GM23338 (cell line): Measurements from ENCODE around the gene FBXO30. TPM values are rescaled to one million over a fixed set of nuclear protein-coding genes. Genes with fewer than 3 reads are reported as not detected.

Experiments
- ATAC-seq: fragments of 200-7000 bp; cut with Tn5 transposase; 3 replicates; pipeline ENCODE4 v1.9.1; 2020
- DNase-seq: peaks from one replicate; pipeline ENCODE4 v3.0.0-alpha.2; 2015; ENCODE audit warnings: low spot score
- H2AFZ ChIP-seq: fragments of 200-600 bp; sonication (generic); 2 replicates; pipeline ENCODE4 v1.8.0; 2016; ENCODE audit warnings: antibody characterized with exemption, mild to moderate bottlenecking, moderate library complexity
- H3F3A ChIP-seq: fragments of 200-600 bp; sonication (generic); replicated peaks from 2 replicates; pipeline ENCODE4 v1.8.0; 2017; ENCODE audit warnings: antibody characterized with exemption, mixed run types, low read depth
- H3K27ac ChIP-seq: fragments of 200-600 bp; sonication (generic); 2 replicates; pipeline ENCODE4 v1.6.1; 2016; ENCODE audit warnings: low read depth
- H3K27me3 ChIP-seq: fragments of 200-600 bp; sonication (generic); 2 replicates; pipeline ENCODE4 v1.8.0; 2016; ENCODE audit warnings: mild to moderate bottlenecking, mixed run types, moderate library complexity; ENCODE audit not compliant: insufficient read depth
- H3K36me3 ChIP-seq: fragments of 200-600 bp; sonication (generic); 2 replicates; pipeline ENCODE4 v1.8.0; 2016; ENCODE audit warnings: mild to moderate bottlenecking; ENCODE audit not compliant: insufficient read depth
- H3K4me1 ChIP-seq: fragments of 200-600 bp; sonication (generic); 2 replicates; pipeline ENCODE4 v1.8.0; 2016; ENCODE audit warnings: mild to moderate bottlenecking, moderate library complexity; ENCODE audit not compliant: insufficient read depth
- H3K4me2 ChIP-seq: fragments of 200-600 bp; sonication (generic); 2 replicates; pipeline ENCODE4 v1.7.1; 2017; ENCODE audit warnings: mixed run types
- H3K4me3 ChIP-seq: fragments of 200-600 bp; sonication (generic); 2 replicates; pipeline ENCODE4 v1.6.1; 2016; ENCODE audit warnings: mixed run types
- H3K79me2 ChIP-seq: fragments of 200-600 bp; sonication (generic); replicated peaks from 2 replicates; pipeline ENCODE4 v1.8.0; 2017; ENCODE audit warnings: mild to moderate bottlenecking; ENCODE audit not compliant: insufficient read depth
- H3K9me2 ChIP-seq: fragments of 200-600 bp; sonication (generic); 2 replicates; pipeline ENCODE4 v1.8.0; 2017; ENCODE audit not compliant: insufficient read depth
- H4K20me1 ChIP-seq: fragments of 200-600 bp; sonication (generic); replicated peaks from 2 replicates; pipeline ENCODE4 v1.8.0; 2017; ENCODE audit warnings: mild to moderate bottlenecking; ENCODE audit not compliant: insufficient read depth
- H3K27ac Mint-ChIP-seq: 2 replicates; pipeline ENCODE4 v1.8.0; 2020; ENCODE audit warnings: inconsistent platforms, mild to moderate bottlenecking, moderate library complexity, mixed read lengths
- H3K27me3 Mint-ChIP-seq: 3 replicates; pipeline ENCODE4 v1.8.0; 2022; ENCODE audit warnings: low read depth, mild to moderate bottlenecking, moderate library complexity, mixed read lengths, inconsistent platforms; ENCODE audit not compliant: insufficient read depth, poor library complexity
- H3K36me3 Mint-ChIP-seq: 3 replicates; pipeline ENCODE4 v1.8.0; 2021; ENCODE audit warnings: low read depth, mild to moderate bottlenecking, inconsistent platforms, moderate library complexity, mixed read lengths
- H3K4me1 Mint-ChIP-seq: 3 replicates; pipeline ENCODE4 v1.8.0; 2020; ENCODE audit warnings: mild to moderate bottlenecking, inconsistent platforms, mixed read lengths
- H3K4me3 Mint-ChIP-seq: 3 replicates; pipeline ENCODE4 v1.8.0; 2021; ENCODE audit warnings: moderate library complexity, mild to moderate bottlenecking, inconsistent platforms, mixed read lengths
- H3K9me3 Mint-ChIP-seq: 3 replicates; pipeline ENCODE4 v1.8.0; 2020; ENCODE audit warnings: moderate library complexity, mild to moderate bottlenecking, inconsistent platforms, mixed read lengths
- CREB1 ChIP-seq: fragments of 250-450 bp; sonication (Bioruptor Pico); IDR thresholded peaks from 2 replicates; pipeline ENCODE4 v1.5.0; 2020; ENCODE audit warnings: low read depth, mild to moderate bottlenecking, moderate library complexity
- EZH2 ChIP-seq: fragments of 200-600 bp; sonication (generic); IDR thresholded peaks from one replicate; pipeline ENCODE4 v1.8.0; 2017; ENCODE audit warnings: antibody characterized with exemption, mild to moderate bottlenecking, low read depth; ENCODE audit not compliant: unreplicated experiment
- EZH2phosphoT487 ChIP-seq: fragments of 200-600 bp; sonication (generic); IDR thresholded peaks from one replicate; pipeline ENCODE4 v1.8.1; 2018; ENCODE audit warnings: antibody characterized with exemption; ENCODE audit not compliant: unreplicated experiment
- STAT1 ChIP-seq: IDR thresholded peaks from one replicate; pipeline ENCODE4 v1.6.1; 2016; ENCODE audit warnings: antibody characterized with exemption; ENCODE audit not compliant: unreplicated experiment
- ZNF114 ChIP-seq: fragments of 250-450 bp; sonication (Bioruptor Pico); IDR thresholded peaks from 2 replicates; pipeline ENCODE4 v1.5.0; 2020; ENCODE audit warnings: mild to moderate bottlenecking, moderate library complexity
- polyA plus RNA-seq: library from polyadenylated mRNA; unstranded; fragments of >200 nt; fragmentation: Nextera tagmentation; extraction: Ambion mirVana; gene quantifications from 2 replicates; pipeline ENCODE4 v1.2.1, GENCODE V29; 2016
- total RNA-seq: library from RNA; depleted of rRNA; stranded (reverse); fragments of >200 nt; shearing (Covaris generic); gene quantifications from 2 replicates; pipeline ENCODE4 v1.2.3, GENCODE V29; 2014
- TF ChIP-seq, protein P1 (sequence below): IDR thresholded peaks from one replicate; pipeline ENCODE4 v1.6.1; 2018; ENCODE audit warnings: antibody characterized with exemption; ENCODE audit not compliant: unreplicated experiment
- TF ChIP-seq, protein P2 (sequence below): IDR thresholded peaks from 2 replicates; pipeline ENCODE4 v1.6.1; 2016; ENCODE audit warnings: antibody characterized with exemption
- TF ChIP-seq, protein P3 (sequence below), 2 experiments: fragments of 200-600 bp in 1 of 2; sonication (generic) in 1 of 2; conservative IDR thresholded peaks; 2 replicates each; pipeline versions ENCODE4 v1.5.1 to v1.6.1; 2016 to 2017; ENCODE audit warnings: antibody characterized with exemption in 2 of 2, low read depth in 2 of 2, mild to moderate bottlenecking in 2 of 2, moderate library complexity in 1 of 2

Gene FBXO30
- total and polyA plus RNA-seq, 2 experiments from 2014 or later, result 6.5 to 21.3 TPM

DNA sequence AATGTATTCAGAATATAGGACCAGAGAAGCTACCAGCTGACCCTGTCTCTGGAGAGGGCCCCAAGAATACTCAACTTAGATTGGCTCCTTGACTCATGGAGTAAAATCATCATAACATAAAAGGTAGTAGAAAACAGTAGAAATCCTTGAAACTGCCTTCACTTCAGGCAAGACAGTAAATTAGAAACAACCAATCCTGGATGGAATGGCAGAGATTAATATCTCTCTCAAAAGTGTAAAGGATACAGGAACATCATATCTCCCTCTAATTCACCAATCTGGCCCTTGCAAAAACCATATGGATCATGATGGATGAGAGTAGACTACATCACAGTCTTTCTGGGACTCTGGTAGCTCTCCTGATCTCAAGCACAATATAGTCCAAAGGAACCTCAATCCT lies 58.9 kb downstream of the FBXO30 start (continued):
- TF ChIP-seq, protein P1, sequence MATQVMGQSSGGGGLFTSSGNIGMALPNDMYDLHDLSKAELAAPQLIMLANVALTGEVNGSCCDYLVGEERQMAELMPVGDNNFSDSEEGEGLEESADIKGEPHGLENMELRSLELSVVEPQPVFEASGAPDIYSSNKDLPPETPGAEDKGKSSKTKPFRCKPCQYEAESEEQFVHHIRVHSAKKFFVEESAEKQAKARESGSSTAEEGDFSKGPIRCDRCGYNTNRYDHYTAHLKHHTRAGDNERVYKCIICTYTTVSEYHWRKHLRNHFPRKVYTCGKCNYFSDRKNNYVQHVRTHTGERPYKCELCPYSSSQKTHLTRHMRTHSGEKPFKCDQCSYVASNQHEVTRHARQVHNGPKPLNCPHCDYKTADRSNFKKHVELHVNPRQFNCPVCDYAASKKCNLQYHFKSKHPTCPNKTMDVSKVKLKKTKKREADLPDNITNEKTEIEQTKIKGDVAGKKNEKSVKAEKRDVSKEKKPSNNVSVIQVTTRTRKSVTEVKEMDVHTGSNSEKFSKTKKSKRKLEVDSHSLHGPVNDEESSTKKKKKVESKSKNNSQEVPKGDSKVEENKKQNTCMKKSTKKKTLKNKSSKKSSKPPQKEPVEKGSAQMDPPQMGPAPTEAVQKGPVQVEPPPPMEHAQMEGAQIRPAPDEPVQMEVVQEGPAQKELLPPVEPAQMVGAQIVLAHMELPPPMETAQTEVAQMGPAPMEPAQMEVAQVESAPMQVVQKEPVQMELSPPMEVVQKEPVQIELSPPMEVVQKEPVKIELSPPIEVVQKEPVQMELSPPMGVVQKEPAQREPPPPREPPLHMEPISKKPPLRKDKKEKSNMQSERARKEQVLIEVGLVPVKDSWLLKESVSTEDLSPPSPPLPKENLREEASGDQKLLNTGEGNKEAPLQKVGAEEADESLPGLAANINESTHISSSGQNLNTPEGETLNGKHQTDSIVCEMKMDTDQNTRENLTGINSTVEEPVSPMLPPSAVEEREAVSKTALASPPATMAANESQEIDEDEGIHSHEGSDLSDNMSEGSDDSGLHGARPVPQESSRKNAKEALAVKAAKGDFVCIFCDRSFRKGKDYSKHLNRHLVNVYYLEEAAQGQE, result no peak
- TF ChIP-seq, protein P2, sequence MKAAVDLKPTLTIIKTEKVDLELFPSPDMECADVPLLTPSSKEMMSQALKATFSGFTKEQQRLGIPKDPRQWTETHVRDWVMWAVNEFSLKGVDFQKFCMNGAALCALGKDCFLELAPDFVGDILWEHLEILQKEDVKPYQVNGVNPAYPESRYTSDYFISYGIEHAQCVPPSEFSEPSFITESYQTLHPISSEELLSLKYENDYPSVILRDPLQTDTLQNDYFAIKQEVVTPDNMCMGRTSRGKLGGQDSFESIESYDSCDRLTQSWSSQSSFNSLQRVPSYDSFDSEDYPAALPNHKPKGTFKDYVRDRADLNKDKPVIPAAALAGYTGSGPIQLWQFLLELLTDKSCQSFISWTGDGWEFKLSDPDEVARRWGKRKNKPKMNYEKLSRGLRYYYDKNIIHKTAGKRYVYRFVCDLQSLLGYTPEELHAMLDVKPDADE, result no peak
- no peak for TF ChIP-seq ZNF114 (CRISPR knock-in tag)

DNA sequence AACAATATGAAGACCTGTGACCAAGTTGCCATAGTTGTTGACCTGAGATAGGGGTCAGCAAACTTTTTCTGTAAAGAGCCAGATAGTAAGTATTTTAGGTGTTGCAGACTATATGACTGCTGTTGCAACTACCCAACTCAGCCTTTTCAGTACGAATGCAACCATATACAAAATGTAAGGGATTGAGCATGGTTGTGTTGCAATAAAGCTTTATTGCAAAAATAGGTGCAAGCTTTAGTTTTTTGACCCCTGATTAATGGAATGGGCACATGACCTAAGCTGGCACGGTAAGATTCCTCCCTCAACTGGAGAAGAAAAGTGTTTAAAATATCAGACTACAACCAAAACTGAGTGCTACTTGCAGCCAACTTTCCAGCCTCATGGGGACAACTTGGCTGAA lies 62.0 kb downstream of the FBXO30 start:
- no peak overlapping the region for H3K27ac Mint-ChIP-seq

More for the DNA sequence above, 62.0 kb downstream of the FBXO30 start:
- no peaks in the 10 kb centered on the region for H3F3A ChIP-seq
- H3K4me3 Mint-ChIP-seq, result no peak overlapping the region
- H4K20me1 ChIP-seq, result no peaks in the 10 kb centered on the region
- H3K27ac ChIP-seq, result no peak overlapping the region
- H2AFZ ChIP-seq, result no peak overlapping the region
- H3K36me3 ChIP-seq, result no peaks in the 10 kb centered on the region
- H3K4me1 ChIP-seq, result 0 out of 2 replicates have a peak, but pooled peaks cover 3% of the 10 kb centered on the region
- H3K9me2 ChIP-seq, result peaks cover 3% of the 10 kb centered on the region
- TF ChIP-seq EZH2phosphoT487 (no peak), STAT1 (no peak), EZH2 (no peak), CREB1 (CRISPR knock-in tag) (no peak)
- TF ChIP-seq, protein P2, result no peak
- TF ChIP-seq, protein P3, sequence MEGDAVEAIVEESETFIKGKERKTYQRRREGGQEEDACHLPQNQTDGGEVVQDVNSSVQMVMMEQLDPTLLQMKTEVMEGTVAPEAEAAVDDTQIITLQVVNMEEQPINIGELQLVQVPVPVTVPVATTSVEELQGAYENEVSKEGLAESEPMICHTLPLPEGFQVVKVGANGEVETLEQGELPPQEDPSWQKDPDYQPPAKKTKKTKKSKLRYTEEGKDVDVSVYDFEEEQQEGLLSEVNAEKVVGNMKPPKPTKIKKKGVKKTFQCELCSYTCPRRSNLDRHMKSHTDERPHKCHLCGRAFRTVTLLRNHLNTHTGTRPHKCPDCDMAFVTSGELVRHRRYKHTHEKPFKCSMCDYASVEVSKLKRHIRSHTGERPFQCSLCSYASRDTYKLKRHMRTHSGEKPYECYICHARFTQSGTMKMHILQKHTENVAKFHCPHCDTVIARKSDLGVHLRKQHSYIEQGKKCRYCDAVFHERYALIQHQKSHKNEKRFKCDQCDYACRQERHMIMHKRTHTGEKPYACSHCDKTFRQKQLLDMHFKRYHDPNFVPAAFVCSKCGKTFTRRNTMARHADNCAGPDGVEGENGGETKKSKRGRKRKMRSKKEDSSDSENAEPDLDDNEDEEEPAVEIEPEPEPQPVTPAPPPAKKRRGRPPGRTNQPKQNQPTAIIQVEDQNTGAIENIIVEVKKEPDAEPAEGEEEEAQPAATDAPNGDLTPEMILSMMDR (conservative IDR thresholded peaks at IDR 0.05; ENCODE audit: low read depth in 2 of 2), result no peak
- no peaks in the 10 kb centered on the region for H3K27me3 ChIP-seq
- ATAC-seq (no peak), DNase-seq (no peak)
- H3K9me3 Mint-ChIP-seq, result no peaks in the 10 kb centered on the region
- no peak overlapping the region for H3K4me3 ChIP-seq
- H3K79me2 ChIP-seq, result no peaks in the 10 kb centered on the region
- no peaks in the 10 kb centered on the region for H3K27me3 Mint-ChIP-seq
- H3K4me1 Mint-ChIP-seq, result peaks cover 2% of the 10 kb centered on the region; the same call in 2 of the 3 replicates
- no peaks in the 10 kb centered on the region for H3K36me3 Mint-ChIP-seq
- no peak overlapping the region for H3K4me2 ChIP-seq
